Renal pelvis (tissue), 4 donors: ENCODE measurements around the gene NOTCH3. TPM values are rescaled to one million over a fixed set of nuclear protein-coding genes. Genes with fewer than 3 reads are reported as not detected.

Experiments
- DNase-seq: peaks from one replicate; pipeline ENCODE4 v3.0.0-alpha.2; 2013
- polyA plus RNA-seq, 3 donors: library from polyadenylated mRNA; unstranded; fragments of 120-200 nt; gene quantifications; one replicate each; pipeline ENCODE4 v1.2.1, GENCODE V29; 2013; ENCODE audit not compliant: insufficient read length in 3 of 3

The NOTCH3 gene
- polyA plus RNA-seq, 3 donors = 106 to 137 (median 135) TPM

GRCh38 chr19:15126131-15126910 lies 74.5 kb downstream of the NOTCH3 start:
- DNase-seq = no peak

GRCh38 chr19:15125232-15126067 lies 75.3 kb downstream of the NOTCH3 start:
- DNase-seq = peak; percentile 98

- DNase-seq = no peak
These were observed 76.1 kb downstream of the NOTCH3 start for GRCh38 chr19:15124572-15125231.

- DNase-seq = no peak
These were observed 76.9 kb downstream of the NOTCH3 start for GRCh38 chr19:15123900-15124299.

- no peak for DNase-seq
These were observed 77.5 kb downstream of the NOTCH3 start for GRCh38 chr19:15123031-15123890.

- DNase-seq = no peak
These were observed 78.3 kb downstream of the NOTCH3 start for GRCh38 chr19:15122331-15123030.

- no peak for DNase-seq
These were observed 80.4 kb downstream of the NOTCH3 start for GRCh38 chr19:15120135-15121026.

GRCh38 chr19:15118789-15119494 lies 81.9 kb downstream of the NOTCH3 start:
- DNase-seq = no peak

- no peak for DNase-seq
These were observed 82.5 kb downstream of the NOTCH3 start for GRCh38 chr19:15118248-15118647.

GRCh38 chr19:15116856-15117255 lies 83.9 kb downstream of the NOTCH3 start:
- no peak for DNase-seq

GRCh38 chr19:15115762-15116615 lies 84.8 kb downstream of the NOTCH3 start:
- DNase-seq = no peak

- no peak for DNase-seq
These were observed 85.7 kb downstream of the NOTCH3 start for GRCh38 chr19:15115080-15115479.

GRCh38 chr19:15114153-15114540 lies 86.6 kb downstream of the NOTCH3 start:
- no peak for DNase-seq

GRCh38 chr19:15113245-15114152 lies 87.3 kb downstream of the NOTCH3 start:
- no peak for DNase-seq

- DNase-seq = no peak
These were observed 88.4 kb downstream of the NOTCH3 start for GRCh38 chr19:15112385-15112784.

- DNase-seq = no peak
These were observed 89.0 kb downstream of the NOTCH3 start for GRCh38 chr19:15111758-15112157.

- DNase-seq = no peak
These were observed 90.4 kb downstream of the NOTCH3 start for GRCh38 chr19:15110418-15110815.
